ENCODE data around the gene SLX4.

SLX4 gene

GRCh38 chr16:3598236-3598635 lies 13.2 kb downstream of the SLX4 start:
- no peak for DNase-seq (ENCODE audit: low spot score)

DNA sequence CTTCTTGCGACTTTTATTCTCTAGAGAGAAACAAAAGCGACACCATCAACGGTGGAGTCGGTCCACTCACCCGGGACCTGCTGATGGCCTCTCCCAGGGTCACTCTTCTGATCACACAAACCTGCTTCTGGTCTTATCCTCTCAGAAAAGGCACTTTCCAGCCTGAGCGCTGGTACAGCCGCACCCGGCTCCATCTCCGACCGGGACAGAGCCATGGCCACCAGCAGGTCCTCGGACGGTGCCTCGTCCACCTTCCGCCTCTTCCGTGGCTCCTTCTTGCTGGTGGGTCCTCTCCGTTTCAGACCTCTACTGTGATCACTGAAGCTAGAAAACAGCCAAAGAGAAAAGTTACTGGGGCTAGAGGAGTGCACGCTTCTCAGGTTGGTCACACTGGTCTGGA lies 13.7 kb downstream of the SLX4 start:
- no peak for DNase-seq (ENCODE audit: low spot score)

DNA sequence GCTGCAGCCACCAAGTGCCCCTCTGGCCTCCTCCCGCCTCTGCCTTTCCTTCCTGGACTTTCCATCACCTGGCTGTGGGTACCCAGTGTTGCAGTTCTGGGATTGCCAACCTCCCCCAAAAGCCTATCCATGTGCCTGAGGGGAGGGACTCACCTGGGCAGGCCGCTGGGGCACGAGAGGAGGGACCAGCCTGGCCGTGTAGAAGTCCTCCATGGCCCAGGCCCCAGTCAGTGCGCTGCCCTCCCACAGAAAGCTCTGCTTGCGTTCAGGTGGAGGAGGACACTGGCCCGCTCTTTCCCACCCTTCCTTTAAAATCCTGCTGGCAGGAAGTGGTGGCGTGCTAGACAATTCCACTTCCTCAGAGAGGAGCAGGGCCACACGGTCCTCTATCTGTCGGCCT lies 14.2 kb downstream of the SLX4 start:
- DNase-seq (ENCODE audit: low spot score): no peak

- no peak for DNase-seq (ENCODE audit: low spot score)
These were observed 15.1 kb downstream of the SLX4 start for GRCh38 chr16:3596101-3596861.

DNA sequence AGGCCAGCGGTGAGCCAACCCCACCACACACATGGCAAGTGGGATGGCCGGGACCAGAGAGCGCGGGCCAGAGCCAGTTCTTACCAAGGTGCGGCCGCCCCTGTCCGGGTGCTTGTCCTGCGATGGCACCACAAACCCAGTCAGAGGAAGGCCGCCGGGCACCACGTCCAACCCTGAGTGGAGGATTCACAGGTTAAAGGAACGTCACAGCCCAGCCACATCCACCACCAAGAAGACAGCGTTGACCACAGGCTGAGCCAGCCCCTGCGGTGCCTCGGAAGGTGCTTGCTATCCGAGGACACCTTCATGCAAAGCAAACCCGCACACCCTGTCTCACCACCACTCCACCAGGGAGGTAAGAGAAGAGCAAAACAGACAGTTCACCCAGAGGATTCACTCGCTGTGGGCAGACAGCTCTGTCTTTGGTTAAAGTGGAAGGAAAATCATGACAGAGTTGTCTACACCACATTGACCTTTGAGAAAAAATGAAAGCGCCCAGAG lies 15.8 kb downstream of the SLX4 start:
- no peak for DNase-seq (ENCODE audit: low spot score)

DNA sequence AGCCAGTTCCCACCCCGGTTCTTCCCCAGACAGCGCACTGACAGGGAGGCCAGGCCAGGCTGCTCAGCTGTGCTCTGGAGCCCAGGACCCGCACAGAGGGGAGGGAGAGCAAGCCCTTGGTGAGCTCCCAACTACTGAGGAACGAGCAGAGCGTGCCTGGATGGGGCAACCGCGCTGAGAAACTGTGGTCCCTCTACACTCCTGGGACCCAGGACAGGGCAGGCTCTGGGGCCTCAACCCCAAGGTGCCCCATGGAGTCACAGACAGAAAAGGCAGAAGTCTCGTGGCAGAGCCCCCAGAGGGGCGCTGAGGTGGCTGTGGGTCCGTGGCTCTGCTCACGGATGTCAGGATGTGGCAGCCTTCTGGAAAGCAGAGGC lies 16.3 kb downstream of the SLX4 start:
- DNase-seq (ENCODE audit: low spot score): no peak

DNA sequence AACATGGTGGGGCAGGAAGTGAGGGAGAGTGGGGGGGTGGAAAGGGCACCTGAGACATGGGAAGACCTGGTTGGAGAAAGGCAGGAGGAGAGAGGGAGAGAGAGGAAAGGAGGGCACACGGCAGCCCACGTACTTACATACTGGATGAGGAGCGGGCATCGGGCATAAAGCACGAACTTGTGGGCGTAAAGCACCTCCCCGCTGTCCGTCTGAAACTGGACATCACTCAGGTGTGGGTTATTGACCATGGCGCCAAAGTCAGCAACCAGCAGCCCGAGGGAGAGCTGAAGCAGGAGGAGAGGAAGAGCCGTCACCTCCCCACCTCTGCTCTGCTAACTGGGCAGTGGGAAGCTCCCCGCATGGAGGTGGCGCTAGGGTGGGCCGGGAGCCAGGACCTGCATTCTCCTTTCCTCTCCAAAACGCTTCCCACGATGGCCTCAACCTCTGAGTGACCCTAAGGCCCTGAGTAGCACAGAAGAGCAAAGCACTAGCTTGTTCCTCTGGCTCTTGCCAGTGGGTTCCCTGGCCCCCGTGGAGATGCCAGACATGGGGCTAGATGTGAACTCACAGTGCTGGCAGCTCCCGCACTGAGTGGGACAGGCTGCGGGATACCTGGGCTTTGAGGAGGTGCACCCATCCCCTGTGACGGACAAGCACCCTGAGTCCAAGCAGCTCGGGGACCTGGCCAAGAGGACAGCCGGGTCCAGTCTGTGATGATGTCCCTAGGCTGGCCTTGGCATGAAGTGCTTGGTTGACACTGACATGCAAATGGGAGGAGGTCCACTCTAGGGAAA lies 16.9 kb downstream of the SLX4 start:
- DNase-seq (ENCODE audit: low spot score): no peak

- DNase-seq (ENCODE audit: low spot score): no peak
These were observed 18.8 kb downstream of the SLX4 start for GRCh38 chr16:3592559-3592958.

- DNase-seq (ENCODE audit: low spot score): no peak
These were observed 19.4 kb downstream of the SLX4 start for GRCh38 chr16:3591991-3592390.

- DNase-seq (ENCODE audit: low spot score): no peak
These were observed 20.0 kb downstream of the SLX4 start for GRCh38 chr16:3591436-3591803.

DNA sequence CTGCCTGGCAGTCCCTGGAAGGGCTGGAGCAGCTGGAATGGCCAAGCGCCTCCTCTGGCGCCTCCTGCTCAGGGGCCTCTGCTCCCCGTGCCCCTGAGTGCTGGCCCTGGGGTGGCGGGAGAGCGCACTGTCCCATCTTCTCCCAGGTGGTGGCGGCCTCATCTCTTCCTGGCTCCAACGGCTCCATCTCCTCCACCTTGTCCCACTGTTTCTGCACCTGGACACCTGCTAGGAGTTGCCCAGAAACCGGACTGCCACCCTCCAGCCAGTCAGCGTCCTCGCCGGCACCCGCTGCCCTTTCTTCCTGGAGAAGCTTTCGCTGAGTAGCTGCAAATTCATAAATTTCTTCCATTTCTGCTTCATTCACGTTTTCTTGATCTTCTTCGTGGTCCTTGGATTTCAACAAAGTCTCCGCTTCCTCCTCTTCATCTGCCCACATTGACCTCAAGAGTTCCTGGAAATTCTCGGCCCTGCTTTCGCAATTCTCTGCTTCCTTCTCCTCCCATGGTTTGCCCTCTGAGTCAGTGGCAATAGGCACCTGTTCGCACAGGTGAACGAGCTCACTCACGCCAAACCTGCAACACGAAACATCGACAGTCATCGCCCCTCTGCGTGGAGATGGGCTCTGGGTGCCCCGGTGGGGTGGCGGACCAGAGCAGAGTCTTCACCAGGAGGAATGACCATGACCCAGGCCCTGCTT lies 20.5 kb downstream of the SLX4 start:
- DNase-seq (ENCODE audit: low spot score): no peak

GRCh38 chr16:3589991-3590701 lies 21.3 kb downstream of the SLX4 start:
- no peak for DNase-seq (ENCODE audit: low spot score)

DNA sequence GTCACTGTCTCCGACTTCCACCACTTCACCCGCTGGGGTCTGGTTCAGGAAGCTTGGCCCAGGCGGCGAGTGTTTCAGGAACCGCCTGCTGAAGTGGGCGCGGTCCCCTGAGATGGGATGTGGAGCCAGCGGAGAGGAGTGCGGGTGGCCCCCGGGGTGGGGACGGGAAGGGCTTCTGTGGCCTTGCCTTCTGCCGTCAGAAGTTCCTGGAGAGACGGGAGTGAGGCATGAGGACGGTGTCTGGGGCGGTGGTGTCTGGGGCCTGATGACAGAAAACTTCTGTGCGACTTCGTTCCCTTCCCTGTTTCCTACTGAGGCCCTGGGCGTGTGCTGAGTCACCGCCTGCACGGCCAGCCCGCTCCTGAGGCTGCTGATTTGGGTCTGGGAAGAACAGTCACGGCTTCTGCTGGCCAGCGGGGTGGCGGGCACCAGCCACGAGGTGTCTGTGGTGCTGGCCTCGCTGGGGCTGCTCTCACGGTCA lies 21.9 kb downstream of the SLX4 start:
- DNase-seq (ENCODE audit: low spot score): no peak

DNA sequence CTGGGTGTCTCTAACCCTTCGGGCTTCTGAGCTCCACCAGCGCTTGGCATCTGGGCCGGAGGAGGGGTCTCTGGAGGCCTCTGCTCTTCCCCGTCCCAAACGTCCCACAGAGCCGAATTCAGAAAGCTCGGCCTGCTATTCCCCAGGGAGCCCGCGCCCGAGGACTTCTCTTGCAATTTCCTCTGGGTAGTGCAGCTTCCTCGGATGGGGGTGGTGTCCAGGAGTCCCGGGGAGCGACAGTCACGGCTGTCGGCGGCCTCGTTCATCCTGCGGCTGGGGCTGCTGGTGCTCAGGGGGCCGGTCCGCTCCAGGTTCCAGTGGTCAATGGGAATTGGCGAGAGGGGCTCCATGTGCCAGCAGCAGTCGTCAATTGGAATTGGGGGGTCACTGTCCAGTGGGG lies 22.4 kb downstream of the SLX4 start:
- no peak for DNase-seq (ENCODE audit: low spot score)

DNA sequence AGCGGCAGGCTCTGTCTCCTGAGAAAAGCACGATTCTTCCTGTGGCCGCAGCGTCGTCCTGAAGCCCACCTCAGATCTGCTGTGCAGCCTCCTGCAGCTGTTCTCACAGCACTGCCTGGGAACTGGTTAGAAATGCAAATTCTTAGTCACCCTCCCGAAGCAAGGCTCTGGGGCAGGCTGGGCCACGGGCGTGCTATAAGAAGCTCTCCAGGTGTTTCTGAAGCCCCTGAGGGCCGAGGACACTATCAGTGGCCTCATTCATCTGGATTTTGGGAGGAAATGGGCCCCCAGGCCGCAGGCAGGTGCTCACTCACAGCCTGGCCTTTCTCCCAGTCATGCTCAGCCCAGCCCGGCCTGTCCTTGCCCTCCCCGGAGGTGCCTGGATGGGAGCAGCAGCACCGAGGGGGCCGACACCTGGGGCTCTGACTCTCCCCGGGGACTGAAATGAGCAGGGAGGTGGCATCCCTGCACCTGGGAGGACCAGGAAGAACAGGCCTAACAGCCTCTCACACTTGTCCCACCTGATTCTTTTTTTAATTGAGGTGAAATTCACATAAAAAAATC lies 23.8 kb downstream of the SLX4 start:
- peak; percentile 78 for DNase-seq (ENCODE audit: low spot score)

- DNase-seq (ENCODE audit: low spot score): no peak
These were observed 27.0 kb downstream of the SLX4 start for GRCh38 chr16:3584412-3584811.

GRCh38 chr16:3583303-3584038 lies 27.9 kb downstream of the SLX4 start:
- DNase-seq (ENCODE audit: low spot score): no peak

- no peak for DNase-seq (ENCODE audit: low spot score)
These were observed 28.9 kb downstream of the SLX4 start for GRCh38 chr16:3582276-3583165.

DNA sequence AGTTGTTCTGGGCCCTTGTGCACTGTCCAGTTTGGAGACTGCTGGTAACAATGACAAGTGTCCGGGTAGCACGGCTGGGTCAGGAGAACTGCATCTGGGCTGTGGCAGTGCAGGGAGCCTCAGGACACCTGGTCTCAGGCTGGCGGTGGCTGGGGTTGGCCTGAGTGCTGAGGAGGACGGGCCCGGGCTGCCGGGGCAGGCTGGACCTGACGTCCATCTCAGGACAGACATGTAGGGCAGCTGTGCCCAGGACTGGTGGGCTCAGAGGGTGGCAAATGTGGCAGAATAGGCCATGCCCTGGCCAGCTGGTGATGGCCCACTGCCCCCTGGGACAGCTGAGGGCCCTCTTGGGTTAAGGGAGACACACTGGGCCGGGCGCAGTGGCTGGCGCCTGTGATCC lies 30.0 kb downstream of the SLX4 start:
- no peak for DNase-seq (ENCODE audit: low spot score)

GRCh38 chr16:3580686-3581085 lies 30.7 kb downstream of the SLX4 start:
- DNase-seq (ENCODE audit: low spot score): no peak
